Endothelial cell (in vitro differentiated cells): ENCODE measurements around the gene P3H2. TPM values are rescaled to one million over a fixed set of nuclear protein-coding genes. Genes with fewer than 3 reads are reported as not detected.

Experiments
- DNase-seq: peaks from one replicate; pipeline ENCODE4 v3.0.0; 2021; ENCODE audit warnings: low spot score
- H3K27ac Mint-ChIP-seq: one replicate; pipeline ENCODE4 v1.8.0; 2021; ENCODE audit warnings: mixed read lengths, inconsistent platforms; ENCODE audit not compliant: unreplicated experiment
- H3K27me3 Mint-ChIP-seq: one replicate; pipeline ENCODE4 v1.8.0; 2021; ENCODE audit warnings: mild to moderate bottlenecking, moderate library complexity, mixed read lengths, inconsistent platforms; ENCODE audit not compliant: unreplicated experiment
- H3K36me3 Mint-ChIP-seq: one replicate; pipeline ENCODE4 v1.8.0; 2021; ENCODE audit warnings: mild to moderate bottlenecking, low read depth, mixed read lengths, inconsistent platforms; ENCODE audit not compliant: unreplicated experiment
- H3K4me1 Mint-ChIP-seq: one replicate; pipeline ENCODE4 v1.8.0; 2021; ENCODE audit warnings: mild to moderate bottlenecking, mixed read lengths, inconsistent platforms; ENCODE audit not compliant: unreplicated experiment
- H3K4me3 Mint-ChIP-seq: one replicate; pipeline ENCODE4 v1.8.0; 2021; ENCODE audit warnings: mild to moderate bottlenecking, mixed read lengths, inconsistent platforms; ENCODE audit not compliant: unreplicated experiment
- H3K9me3 Mint-ChIP-seq: one replicate; pipeline ENCODE4 v1.8.0; 2021; ENCODE audit warnings: mixed read lengths, inconsistent platforms; ENCODE audit not compliant: unreplicated experiment
- CTCF ChIP-seq: fragments of 200-600 bp; sonication (generic); IDR thresholded peaks from one replicate; pipeline ENCODE4 v1.5.0; 2021; ENCODE audit warnings: antibody characterized with exemption; ENCODE audit not compliant: unreplicated experiment
- total RNA-seq: library from RNA; stranded (reverse); fragmentation: NEBNext Ultra II Directional; extraction: Animal tissue kit (Norgen Biotek cat#: 25700); gene quantifications from one replicate; pipeline ENCODE4 v1.2.1, GENCODE V29; 2021; ENCODE audit not compliant: unreplicated experiment

Gene P3H2
- total RNA-seq, 1 donor from 2014 or later: 1.5 TPM

GRCh38 chr3:189914799-189915198 lies 205.9 kb downstream of the P3H2 start:
- no peaks in the 10 kb centered on the region for H3K9me3 Mint-ChIP-seq
- no peak for DNase-seq
- H3K27me3 Mint-ChIP-seq: no peaks in the 10 kb centered on the region
- no peaks in the 10 kb centered on the region for H3K36me3 Mint-ChIP-seq
- H3K4me1 Mint-ChIP-seq: peaks cover 5% of the 10 kb centered on the region
- H3K4me3 Mint-ChIP-seq: no peak overlapping the region
- TF ChIP-seq CTCF: no peak
- no peak overlapping the region for H3K27ac Mint-ChIP-seq

GRCh38 chr3:189911001-189911400 lies 209.7 kb downstream of the P3H2 start:
- H3K27ac Mint-ChIP-seq: no peak overlapping the region
- TF ChIP-seq CTCF: no peak
- no peak for DNase-seq
- peaks cover 13% of the 10 kb centered on the region for H3K4me1 Mint-ChIP-seq
- H3K36me3 Mint-ChIP-seq: no peaks in the 10 kb centered on the region
- H3K4me3 Mint-ChIP-seq: no peak overlapping the region
- no peaks in the 10 kb centered on the region for H3K9me3 Mint-ChIP-seq
- no peaks in the 10 kb centered on the region for H3K27me3 Mint-ChIP-seq

- TF ChIP-seq CTCF: no peak
- Mint-ChIP-seq H3K36me3 (no peaks in the 10 kb centered on the region), H3K4me1 (peaks cover 13% of the 10 kb centered on the region), H3K27me3 (no peaks in the 10 kb centered on the region), H3K9me3 (no peaks in the 10 kb centered on the region), H3K27ac (no peak overlapping the region), H3K4me3 (no peak overlapping the region)
- DNase-seq: no peak
Observed at GRCh38 chr3:189909573-189909972, 211.1 kb downstream of the P3H2 start.

GRCh38 chr3:189909139-189909538 lies 211.6 kb downstream of the P3H2 start:
- DNase-seq: no peak
- Mint-ChIP-seq H3K36me3 (no peaks in the 10 kb centered on the region), H3K27me3 (no peaks in the 10 kb centered on the region), H3K27ac (no peak overlapping the region), H3K4me3 (no peak overlapping the region), H3K4me1 (peaks cover 16% of the 10 kb centered on the region), H3K9me3 (no peaks in the 10 kb centered on the region)
- TF ChIP-seq CTCF: no peak

- H3K4me1 Mint-ChIP-seq: peaks cover 16% of the 10 kb centered on the region
- H3K36me3 Mint-ChIP-seq: no peaks in the 10 kb centered on the region
- DNase-seq: no peak
- H3K27ac Mint-ChIP-seq: no peak overlapping the region
- no peaks in the 10 kb centered on the region for H3K9me3 Mint-ChIP-seq
- H3K27me3 Mint-ChIP-seq: no peaks in the 10 kb centered on the region
- TF ChIP-seq CTCF: no peak
- H3K4me3 Mint-ChIP-seq: no peak overlapping the region
Observed at GRCh38 chr3:189908646-189909045, 212.1 kb downstream of the P3H2 start.
